HepG2 (cell line): ENCODE measurements around the gene VPS13D. TPM values are rescaled to one million over a fixed set of nuclear protein-coding genes. Genes with fewer than 3 reads are reported as not detected.

Source experiments
- ATAC-seq: fragments of 200-7000 bp; cut with Tn5 transposase; 3 replicates; pipeline ENCODE4 v1.9.1; 2020; ENCODE audit warnings: mild to moderate bottlenecking, moderate library complexity
- BruUV-seq: library from RNA; stranded (reverse); fragments of 400-500 nt; replicated peaks from 2 replicates; lab custom pipeline; 2021; lab: Mats Ljungman, UMichigan
- CTCF ChIA-PET: fragments of 300-600 bp; formaldehyde crosslinking; extraction: SDS; loops from one replicate; lab custom pipeline; 2021; ENCODE audit warnings: low total read pairs, inconsistent platforms, low intra/inter-chr PET ratio; lab: Yijun Ruan, JAX
- POLR2A ChIA-PET: fragments of 350-600 bp; sonication (Branson Sonifier 250); formaldehyde crosslinking; loops from one replicate; lab custom pipeline; 2020; ENCODE audit warnings: antibody characterized with exemption, inconsistent platforms; lab: Yijun Ruan, JAX
- DNase-seq: peaks from one replicate; pipeline ENCODE4 v3.0.0-alpha.2; 2015; ENCODE audit warnings: low spot score
- FAIRE-seq: peaks from 3 replicates; lab custom pipeline; 2011; peaks lifted over from hg19 to GRCh38; lab: Jason Lieb, UNC
- H2AFZ ChIP-seq: one replicate; pipeline ENCODE4 v1.6.1; 2011; ENCODE audit warnings: low read length, inconsistent platforms
- H3K27ac ChIP-seq: fragments of 300-600 bp; 3 replicates; pipeline ENCODE4 v1.8.0; 2011; ENCODE audit warnings: mixed run types, mild to moderate bottlenecking, mixed read lengths, low read length, inconsistent platforms; ENCODE audit not compliant: insufficient read depth; ENCODE audit errors: extremely low read length
- H3K27me3 ChIP-seq, 2 experiments: fragments of 200-600 bp in 1 of 2; 2 replicates in 1 of 2; 3 replicates in 1 of 2; pipeline versions ENCODE4 v1.6.0 to v1.8.0; 2011; ENCODE audit warnings: low read length in 2 of 2, mild to moderate bottlenecking in 2 of 2, moderate library complexity in 2 of 2, inconsistent platforms in 1 of 2; ENCODE audit not compliant: insufficient read depth in 2 of 2, control insufficient read depth in 1 of 2
- H3K36me3 ChIP-seq, 2 experiments: fragments of 200-600 bp in 1 of 2; replicated peaks in 1 of 2; 2 replicates in 1 of 2; 3 replicates in 1 of 2; pipeline versions ENCODE4 v1.5.1 to v1.8.0; 2011; ENCODE audit warnings: low read length in 2 of 2, inconsistent platforms in 1 of 2; ENCODE audit not compliant: insufficient read depth in 2 of 2, control insufficient read depth in 1 of 2
- H3K4me1 ChIP-seq: 2 replicates; pipeline ENCODE4 v1.5.1; 2012; ENCODE audit warnings: low read length, inconsistent platforms; ENCODE audit not compliant: insufficient read depth
- H3K4me2 ChIP-seq: 2 replicates; pipeline ENCODE4 v1.6.0; 2011; ENCODE audit warnings: low read depth, low read length, inconsistent platforms
- H3K4me3 ChIP-seq, 3 experiments: fragments of 200-600 bp in 1 of 3; sonication (generic), shearing (Covaris generic) in 1 of 3; replicated peaks in 1 of 3; 2 replicates each; pipeline ENCODE4 v1.5.1; 2011 to 2016; ENCODE audit warnings: low read length in 3 of 3, inconsistent platforms in 2 of 3, low read depth in 2 of 3, mild to moderate bottlenecking in 2 of 3, control low read depth in 1 of 3, mixed read lengths in 1 of 3; ENCODE audit not compliant: insufficient read depth in 1 of 3
- H3K79me2 ChIP-seq: one replicate; pipeline ENCODE4 v1.6.1; 2011; ENCODE audit warnings: low read length, inconsistent platforms; ENCODE audit not compliant: insufficient read depth
- H3K9ac ChIP-seq: 2 replicates; pipeline ENCODE4 v1.6.0; 2011; ENCODE audit warnings: mild to moderate bottlenecking, low read depth, low read length, inconsistent platforms; ENCODE audit not compliant: insufficient read depth
- H3K9me3 ChIP-seq: 2 replicates; pipeline ENCODE4 v1.5.1; 2012; ENCODE audit warnings: mild to moderate bottlenecking, low read length
- H4K20me1 ChIP-seq: 2 replicates; pipeline ENCODE4 v1.6.0; 2011; ENCODE audit warnings: inconsistent platforms, mild to moderate bottlenecking, low read length, moderate library complexity; ENCODE audit not compliant: insufficient read depth
- DNMT1 ChIP-seq: sonication (generic); formaldehyde crosslinking; IDR thresholded peaks from 2 replicates; pipeline ENCODE4 v1.5.1; 2020; ENCODE audit warnings: mild to moderate bottlenecking, missing genetic modification reagents
- FOXK1 ChIP-seq: sonication (generic); formaldehyde crosslinking; IDR thresholded peaks from 2 replicates; pipeline ENCODE4 v1.4.0; 2020; ENCODE audit warnings: low read depth, missing genetic modification reagents, borderline replicate concordance
- NONO ChIP-seq, 2 experiments: fragments of 450-650 bp in 1 of 2; sonication (generic) in 1 of 2; formaldehyde crosslinking in 1 of 2; IDR thresholded peaks in 1 of 2; conservative IDR thresholded peaks in 1 of 2; 2 replicates each; pipeline versions ENCODE4 v1.6.1 to v1.8.0; 2017 to 2022; ENCODE audit warnings: mild to moderate bottlenecking in 1 of 2, missing genetic modification reagents in 1 of 2, moderate library complexity in 1 of 2
- SAFB2 ChIP-seq: sonication (generic); formaldehyde crosslinking; IDR thresholded peaks from 2 replicates; pipeline ENCODE4 v1.5.1; 2020; ENCODE audit warnings: missing genetic modification reagents, low read depth, mild to moderate bottlenecking, borderline replicate concordance
- SIX4 ChIP-seq: sonication (generic); formaldehyde crosslinking; IDR thresholded peaks from 2 replicates; pipeline ENCODE4 v1.4.0; 2020; ENCODE audit warnings: missing genetic modification reagents
- ZKSCAN1 ChIP-seq: fragments of 150-350 bp; IDR thresholded peaks from 2 replicates; pipeline ENCODE4 v1.6.1; 2014; ENCODE audit warnings: low read length
- ZNF24 ChIP-seq: fragments of 450-650 bp; IDR thresholded peaks from 2 replicates; pipeline ENCODE4 v1.6.1; 2017; ENCODE audit warnings: antibody characterized with exemption, mild to moderate bottlenecking
- ZNF264 ChIP-seq: sonication (generic); formaldehyde crosslinking; IDR thresholded peaks from 2 replicates; pipeline ENCODE4 v1.4.0; 2020; ENCODE audit warnings: missing genetic modification reagents
- ZNF335 ChIP-seq: sonication (generic); formaldehyde crosslinking; IDR thresholded peaks from 2 replicates; pipeline ENCODE4 v1.4.0; 2020; ENCODE audit warnings: missing genetic modification reagents
- ZNF431 ChIP-seq: sonication (generic); formaldehyde crosslinking; IDR thresholded peaks from 2 replicates; pipeline ENCODE4 v1.9.0; 2022; ENCODE audit warnings: missing genetic modification reagents, low read depth, mild to moderate bottlenecking, borderline replicate concordance
- ZNF7 ChIP-seq: IDR thresholded peaks from 2 replicates; pipeline ENCODE4 v1.6.1; 2016; ENCODE audit warnings: missing biosample characterization, missing genetic modification reagents
- ZNF75D ChIP-seq: sonication (generic); formaldehyde crosslinking; IDR thresholded peaks from 2 replicates; pipeline ENCODE4 v1.8.1; 2023; ENCODE audit warnings: missing genetic modification reagents, mild to moderate bottlenecking, borderline replicate concordance
- WGBS: methylation state at CpG from one replicate; pipeline ENCODE4 v1.1.6; 2017; ENCODE audit warnings: low lambda C conversion rate; 5-methylcytosine and 5-hydroxymethylcytosine counted together
- in situ Hi-C: cut with HindIII; loops from 2 replicates; pipeline ENCODE4 v1.10.0; 2017; ENCODE audit warnings: low pct_unique_long_range_greater_than_20kb; ENCODE audit not compliant: extremely low pct_ligation_motif_present
- intact Hi-C: fragments of 100-400 bp; cut with micrococcal nuclease; formaldehyde crosslinking; loops from one replicate; pipeline ENCODE4 v1.10.0; 2022; ENCODE audit not compliant: unreplicated experiment
- polyA plus RNA-seq, 8 experiments: library from polyadenylated mRNA; depleted of rRNA in 3 of 8; stranded (reverse) in 7 of 8; unstranded in 1 of 8; fragments of >200 nt; fragmentation: Illumina TruSeq in 4 of 8; extraction: Trizol in 4 of 8; gene quantifications; 2 replicates each; pipeline versions ENCODE4 v1.2.1 to v1.2.3, GENCODE V29; 2011 to 2016; ENCODE audit warnings: low read depth in 4 of 8, missing spikeins in 1 of 8, mixed read lengths in 1 of 8; ENCODE audit not compliant: insufficient read depth in 1 of 8
- total RNA-seq, 5 experiments: library from RNA; depleted of rRNA; stranded (reverse); fragments of >200 nt; fragmentation: Illumina TruSeq; extraction: Trizol; gene quantifications; 2 replicates each; pipeline ENCODE4 v1.2.3, GENCODE V29; 2016; ENCODE audit warnings: low read depth in 1 of 5
- TF ChIP-seq, protein P1 (sequence below): sonication (generic); formaldehyde crosslinking; IDR thresholded peaks from 2 replicates; pipeline ENCODE4 v1.4.0; 2020; ENCODE audit warnings: missing genetic modification reagents, borderline replicate concordance

The VPS13D gene
- total and polyA plus RNA-seq, 2 of the 13 experiments (the other 11 are each of a cell fraction or from before 2014, with no cell fraction given) = 8.6 to 13.9 TPM

DNA sequence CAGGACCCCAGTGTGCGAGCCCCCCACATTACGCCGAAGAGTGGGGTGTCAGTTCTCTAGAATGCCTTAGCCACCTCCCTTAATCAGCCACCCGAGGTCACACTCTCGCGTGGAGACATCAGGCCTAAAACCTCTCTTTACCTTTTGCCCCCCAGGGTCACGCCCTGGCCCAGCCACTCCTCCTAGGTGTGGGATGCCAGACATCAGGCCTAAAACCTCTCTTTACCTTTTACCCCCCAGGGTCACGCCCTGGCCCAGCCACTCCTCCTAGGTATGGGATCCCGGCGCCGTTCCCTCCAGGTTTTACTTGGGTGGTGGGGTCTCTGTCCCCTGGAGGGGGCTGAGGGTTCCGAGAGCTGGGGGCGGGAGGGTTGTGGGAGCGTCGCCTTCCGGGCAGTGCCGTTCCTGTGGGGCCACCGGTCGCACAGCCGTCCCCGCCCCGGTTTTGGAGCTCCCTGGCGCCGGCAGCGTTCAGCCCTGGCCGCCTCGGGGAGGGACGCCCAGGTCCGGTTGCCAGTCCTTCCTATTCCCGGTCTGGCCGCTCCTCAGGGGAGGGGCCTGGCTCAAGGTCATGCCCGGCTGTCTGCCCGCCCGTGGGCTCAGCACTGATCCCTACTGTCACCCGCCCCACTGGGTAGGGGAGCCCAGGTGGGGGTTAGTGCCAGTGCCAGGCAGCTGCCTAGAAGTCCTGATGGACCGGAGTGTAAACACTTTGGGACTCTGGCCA is 882 bp downstream of the VPS13D start (continued):
- TF ChIP-seq SAFB2 = 0 out of 2 replicates have a peak, but pooled peaks have one; percentile 50
- TF ChIP-seq ZNF431 = no peak
- no peak for TF ChIP-seq ZNF335
- TF ChIP-seq, protein P1, sequence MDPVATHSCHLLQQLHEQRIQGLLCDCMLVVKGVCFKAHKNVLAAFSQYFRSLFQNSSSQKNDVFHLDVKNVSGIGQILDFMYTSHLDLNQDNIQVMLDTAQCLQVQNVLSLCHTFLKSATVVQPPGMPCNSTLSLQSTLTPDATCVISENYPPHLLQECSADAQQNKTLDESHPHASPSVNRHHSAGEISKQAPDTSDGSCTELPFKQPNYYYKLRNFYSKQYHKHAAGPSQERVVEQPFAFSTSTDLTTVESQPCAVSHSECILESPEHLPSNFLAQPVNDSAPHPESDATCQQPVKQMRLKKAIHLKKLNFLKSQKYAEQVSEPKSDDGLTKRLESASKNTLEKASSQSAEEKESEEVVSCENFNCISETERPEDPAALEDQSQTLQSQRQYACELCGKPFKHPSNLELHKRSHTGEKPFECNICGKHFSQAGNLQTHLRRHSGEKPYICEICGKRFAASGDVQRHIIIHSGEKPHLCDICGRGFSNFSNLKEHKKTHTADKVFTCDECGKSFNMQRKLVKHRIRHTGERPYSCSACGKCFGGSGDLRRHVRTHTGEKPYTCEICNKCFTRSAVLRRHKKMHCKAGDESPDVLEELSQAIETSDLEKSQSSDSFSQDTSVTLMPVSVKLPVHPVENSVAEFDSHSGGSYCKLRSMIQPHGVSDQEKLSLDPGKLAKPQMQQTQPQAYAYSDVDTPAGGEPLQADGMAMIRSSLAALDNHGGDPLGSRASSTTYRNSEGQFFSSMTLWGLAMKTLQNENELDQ (CRISPR knock-in tag) = no peak
- no peak for TF ChIP-seq NONO (IDR thresholded peaks at IDR 0.05)
- TF ChIP-seq NONO (CRISPR knock-in tag; conservative IDR thresholded peaks at IDR 0.05) = no peak

DNA sequence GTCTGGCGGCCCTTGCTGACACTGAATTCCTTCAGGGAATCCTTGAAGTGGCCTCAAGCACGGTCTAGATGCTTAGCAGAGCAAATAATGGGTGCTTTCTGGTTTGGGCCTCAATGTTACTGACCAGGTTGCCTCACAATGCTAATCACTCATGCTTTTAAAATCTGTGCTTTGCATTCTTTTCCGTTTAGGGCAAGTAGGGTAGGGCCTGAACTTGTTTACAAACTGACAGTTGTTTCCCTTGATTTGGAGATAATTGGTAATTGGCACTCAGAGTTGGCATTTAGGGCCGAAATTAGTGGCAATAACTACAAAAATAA is 1.4 kb downstream of the VPS13D start:
- ATAC-seq (no peak), DNase-seq (no peak), FAIRE-seq (no peak)
- no peak overlapping the region for H3K27ac ChIP-seq
- WGBS = 21% methylated on average over 2 of the region's 4 CpGs
- peaks cover 2% of the 10 kb centered on the region for H3K79me2 ChIP-seq
- TF ChIP-seq DNMT1 (CRISPR knock-in tag) (no peak), ZNF24 (no peak), ZNF7 (CRISPR knock-in tag) (no peak), FOXK1 (CRISPR knock-in tag) (no peak), ZNF264 (no peak), SIX4 (CRISPR knock-in tag) (no peak), ZKSCAN1 (no peak), ZNF75D (CRISPR knock-in tag) (no peak)
- in situ Hi-C loops (no loop called here), intact Hi-C loops (no loop called here)
- POLR2A ChIA-PET = no interaction called here
- peak overlapping the region; percentile 83 to 89 (median 87) for H3K4me3 ChIP-seq
- H3K27me3 ChIP-seq = no peaks in the 10 kb centered on the region
- H4K20me1 ChIP-seq = peaks cover 4% of the 10 kb centered on the region; the same call in 1 of the 2 replicates
- H3K9me3 ChIP-seq = no peaks in the 10 kb centered on the region
- CTCF ChIA-PET = no interaction called here
- no peaks in the 10 kb centered on the region for H3K36me3 ChIP-seq
- no TSS peak for BruUV-seq
- H2AFZ ChIP-seq = no peak overlapping the region
- peak overlapping the region; percentile 79 for H3K4me2 ChIP-seq
- peak overlapping the region; percentile 78; the same call in 1 of the 2 replicates for H3K9ac ChIP-seq
- peaks cover 24% of the 10 kb centered on the region for H3K4me1 ChIP-seq
